Aortic smooth muscle cell (primary cell): Measurements from ENCODE around the gene PSMC3IP. TPM values are rescaled to one million over a fixed set of nuclear protein-coding genes. Genes with fewer than 3 reads are reported as not detected.

Experiments used
- total RNA-seq: library from RNA; depleted of rRNA; stranded (reverse); fragments of >200 nt; gene quantifications from 2 replicates; pipeline ENCODE4 v1.2.3, GENCODE V29; 2014

PSMC3IP gene, protein sequence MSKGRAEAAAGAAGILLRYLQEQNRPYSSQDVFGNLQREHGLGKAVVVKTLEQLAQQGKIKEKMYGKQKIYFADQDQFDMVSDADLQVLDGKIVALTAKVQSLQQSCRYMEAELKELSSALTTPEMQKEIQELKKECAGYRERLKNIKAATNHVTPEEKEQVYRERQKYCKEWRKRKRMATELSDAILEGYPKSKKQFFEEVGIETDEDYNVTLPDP
- 8.9 and 15.7 TPM in 2 replicates for total RNA-seq

DNA sequence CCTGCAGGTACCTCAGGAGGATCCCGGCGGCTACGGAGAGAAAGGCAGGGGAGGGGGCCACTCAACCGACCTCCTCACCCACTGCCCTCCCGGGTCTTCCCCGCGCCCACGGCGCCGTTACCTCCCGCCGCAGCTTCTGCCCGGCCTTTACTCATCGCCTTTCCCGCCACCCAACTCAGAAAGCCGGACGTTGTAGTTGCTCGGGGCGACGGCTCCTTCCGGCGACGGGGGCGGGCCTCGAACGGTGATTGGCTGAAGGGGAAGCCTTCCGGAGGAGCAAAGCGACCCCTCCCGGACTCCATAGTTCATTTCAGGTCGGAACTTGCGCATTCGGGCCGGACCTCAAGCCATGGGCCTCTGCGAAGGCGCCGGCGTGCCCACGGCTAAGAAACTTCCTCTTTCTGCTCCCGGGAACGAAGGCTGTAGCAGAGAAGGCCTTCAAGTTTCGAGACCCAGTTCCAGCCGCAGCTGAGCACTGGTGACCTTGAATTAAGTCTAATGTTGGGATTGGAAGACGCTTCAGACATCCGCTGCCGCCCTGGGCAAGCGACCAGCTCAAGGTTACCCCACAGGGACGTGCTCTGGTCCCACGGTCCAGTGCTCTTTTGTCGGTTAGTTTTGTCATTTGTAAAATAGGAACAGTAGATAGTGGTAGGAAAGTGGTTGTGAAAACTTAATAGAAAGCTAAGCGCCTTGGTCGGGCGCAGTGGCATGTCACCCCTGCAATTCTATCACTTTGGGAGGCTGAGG, at the start of gene PSMC3IP:
PSMC3IP (minus strand) TSS at position 198 of the 750 bp plus-strand sequence; CDS start at position 155, 43 bp downstream.

DNA sequence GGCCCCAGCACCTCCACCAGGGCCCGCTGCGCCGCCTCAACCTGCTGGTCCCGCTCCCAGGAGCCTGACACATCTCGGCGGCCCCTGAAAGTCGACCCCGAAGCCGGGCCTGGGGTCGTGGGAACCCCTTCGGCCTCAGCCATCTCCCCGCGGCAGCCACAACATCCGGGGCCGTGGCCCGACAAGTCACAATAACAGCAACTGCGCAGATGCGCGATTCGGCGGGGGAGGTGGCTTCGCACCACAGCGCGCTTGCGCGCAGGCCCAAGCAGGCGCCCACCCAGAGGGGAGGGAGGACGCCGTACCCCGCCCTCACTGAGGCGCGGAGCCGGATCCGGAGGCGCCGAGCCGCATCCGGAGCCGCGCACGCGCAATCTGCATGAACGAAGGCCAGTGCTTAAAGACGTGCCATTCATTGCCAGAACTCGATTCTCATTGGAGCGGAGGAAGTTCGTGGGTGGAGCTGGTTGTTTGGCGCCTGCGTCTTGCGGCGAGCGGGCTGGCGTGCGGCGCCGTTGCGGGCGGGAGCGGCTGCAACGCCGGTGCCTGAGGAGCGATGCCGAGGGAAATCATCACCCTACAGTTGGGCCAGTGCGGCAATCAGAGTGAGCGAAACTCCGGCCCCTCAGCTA, 31.8 kb upstream of the PSMC3IP start, which contains the start of the genes RETREG3 and TUBG1:
RETREG3 (minus strand) TSS at position 193 of the 632 bp plus-strand sequence; CDS start at position 143, 50 bp downstream.
TUBG1 (plus strand) TSS at position 502 of the 632 bp plus-strand sequence; CDS start at position 557, 55 bp downstream.

DNA sequence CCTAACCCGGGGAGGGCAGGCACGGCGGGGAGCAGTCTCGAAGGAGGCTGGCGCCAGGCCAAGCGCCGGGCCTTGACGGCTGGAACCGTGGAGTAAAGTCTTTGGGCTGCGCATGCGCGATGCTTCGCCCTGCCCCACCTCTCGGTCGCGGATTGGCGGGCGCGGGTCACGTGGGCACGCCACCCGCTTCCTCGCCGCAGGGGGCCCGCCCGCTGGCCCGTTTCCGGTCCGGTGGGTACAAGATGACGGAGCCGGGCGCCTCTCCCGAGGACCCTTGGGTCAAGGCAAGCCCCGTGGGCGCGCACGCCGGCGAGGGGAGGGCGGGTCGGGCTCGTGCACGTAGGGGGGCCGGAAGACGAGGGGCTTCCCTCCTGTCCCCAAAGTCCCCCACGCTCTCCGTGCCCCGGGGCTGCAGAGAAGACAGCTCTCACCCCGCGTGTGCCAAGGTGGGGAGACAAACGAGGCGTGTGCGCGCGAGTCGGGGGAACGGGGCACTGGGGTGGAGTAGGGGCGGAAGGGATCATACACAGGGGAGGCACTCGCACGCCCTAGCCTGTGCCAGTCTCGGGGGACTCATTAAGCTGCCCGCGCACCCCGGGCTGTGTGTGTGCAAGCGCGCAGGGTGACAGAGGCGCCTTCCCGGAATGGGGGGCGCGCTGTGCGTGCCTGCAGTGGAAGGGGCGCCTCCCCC, 10.5 kb downstream of the PSMC3IP start, which contains the start of gene MLX:
MLX (plus strand) TSS at position 218 of the 691 bp plus-strand sequence; CDS start at position 243, 25 bp downstream.

DNA sequence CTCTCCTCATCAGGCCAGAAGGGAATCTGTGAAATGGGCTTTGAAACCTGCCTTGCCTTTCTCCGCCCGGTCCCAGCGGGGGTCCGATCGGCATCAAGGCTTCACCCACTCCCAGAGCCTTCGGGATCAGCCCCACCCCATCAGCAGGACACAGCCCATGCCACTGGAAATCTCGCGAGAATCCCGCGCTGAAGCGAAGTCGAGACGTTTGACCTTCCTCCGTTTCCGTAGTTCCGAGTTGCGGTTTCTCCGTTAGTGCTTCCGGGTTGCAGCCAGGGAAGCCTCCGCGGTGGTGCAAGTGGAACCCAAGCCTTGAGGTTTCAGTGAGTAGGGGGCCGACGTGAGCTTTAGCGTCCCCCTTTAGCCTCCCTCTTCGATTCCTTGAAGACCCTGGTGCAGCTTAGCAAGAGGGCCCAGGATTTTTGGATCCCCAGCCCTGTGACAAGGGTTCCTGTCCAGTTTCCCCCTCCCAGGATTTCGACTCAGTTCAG, 15.6 kb downstream of the PSMC3IP start, which contains the start of gene COASY:
COASY (plus strand) TSS at position 252 of the 491 bp plus-strand sequence. CDS start 475 bp downstream, outside the sequence.

DNA sequence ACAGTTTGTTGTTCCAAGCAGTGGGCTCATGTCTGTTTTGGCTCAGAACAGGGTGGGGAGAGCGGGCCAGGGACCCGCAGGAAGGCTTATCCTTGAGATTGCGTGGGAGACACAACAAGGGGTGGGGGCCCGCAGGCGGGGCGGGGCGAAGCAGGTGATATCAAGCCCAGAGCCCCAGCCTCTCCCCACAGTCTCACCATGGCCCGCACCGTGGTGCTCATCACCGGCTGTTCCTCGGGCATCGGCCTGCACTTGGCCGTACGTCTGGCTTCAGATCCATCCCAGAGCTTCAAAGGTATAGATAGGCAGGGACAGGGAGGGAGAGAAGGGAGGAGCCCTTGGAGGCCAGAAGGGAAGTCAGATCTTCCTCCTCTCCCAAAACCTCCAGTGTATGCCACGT, 24.8 kb downstream of the PSMC3IP start, which contains the start of gene HSD17B1:
HSD17B1 (plus strand) TSS at position 188 of the 400 bp plus-strand sequence; CDS start at position 199, 11 bp downstream.

DNA sequence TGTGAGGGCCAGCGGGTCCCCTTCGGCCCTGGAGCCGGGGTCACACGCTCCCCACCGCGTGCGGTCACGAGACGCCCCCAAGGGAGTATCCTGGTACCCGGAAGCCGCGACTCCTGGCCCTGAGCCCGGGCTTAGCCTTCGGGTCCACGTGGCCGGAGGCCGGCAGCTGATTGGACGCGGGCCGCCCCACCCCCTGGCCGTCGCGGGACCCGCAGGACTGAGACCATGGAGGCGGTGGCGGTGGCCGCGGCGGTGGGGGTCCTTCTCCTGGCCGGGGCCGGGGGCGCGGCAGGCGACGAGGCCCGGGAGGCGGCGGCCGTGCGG, 41.5 kb downstream of the PSMC3IP start, which contains the start of gene NAGLU:
NAGLU (plus strand) TSS at position 194 of the 324 bp plus-strand sequence; CDS start at position 226, 32 bp downstream.

Other genes starting within 250 kb of the PSMC3IP start
- 104 and 126 TPM in 2 replicates for gene STAT3, start 189.3 kb downstream of the PSMC3IP start, total RNA-seq
- 646 and 690 TPM in 2 replicates for gene CAVIN1, start 154.5 kb downstream of the PSMC3IP start, total RNA-seq
- gene ATP6V0A1, start 118.9 kb downstream of the PSMC3IP start, total RNA-seq = 79.3 and 90.8 TPM in 2 replicates
- gene NAGLU, start 41.5 kb downstream of the PSMC3IP start, total RNA-seq = 44.9 and 46.9 TPM in 2 replicates
- 1.2 and 1.8 TPM in 2 replicates for gene HSD17B1, start 24.8 kb downstream of the PSMC3IP start, total RNA-seq
- gene COASY, start 15.6 kb downstream of the PSMC3IP start, total RNA-seq = 7.9 and 12.0 TPM in 2 replicates
- 34.8 and 42.1 TPM in 2 replicates for gene MLX, start 10.6 kb downstream of the PSMC3IP start, total RNA-seq
- gene RETREG3, start 31.6 kb upstream of the PSMC3IP start, total RNA-seq = 50.7 and 55.1 TPM in 2 replicates
- 22.1 and 26.7 TPM in 2 replicates for gene TUBG1, start 32.0 kb upstream of the PSMC3IP start, total RNA-seq
- 6.5 and 9.3 TPM in 2 replicates for gene TUBG2, start 81.6 kb upstream of the PSMC3IP start, total RNA-seq
- gene PLEKHH3, start 99.3 kb upstream of the PSMC3IP start, total RNA-seq = 13.3 and 17.8 TPM in 2 replicates
- gene CCR10, start 104.1 kb upstream of the PSMC3IP start, total RNA-seq = 2.1 and 2.8 TPM in 2 replicates
- 25.1 and 38.4 TPM in 2 replicates for gene CNTNAP1, start 104.8 kb upstream of the PSMC3IP start, total RNA-seq
- 14.9 and 15.6 TPM in 2 replicates for gene EZH1, start 167.3 kb upstream of the PSMC3IP start, total RNA-seq
- 0.19 and 0.26 TPM in 2 replicates for gene RAMP2, start 183.5 kb upstream of the PSMC3IP start, total RNA-seq
- 57.4 and 57.7 TPM in 2 replicates for gene VPS25, start 195.7 kb upstream of the PSMC3IP start, total RNA-seq
- gene WNK4, start 202.9 kb upstream of the PSMC3IP start, total RNA-seq = 0.06 TPM in 1 of 2 replicates, not detected in the other
- 69.2 and 82.2 TPM in 2 replicates for gene COA3, start 221.0 kb upstream of the PSMC3IP start, total RNA-seq
- 0.12 and 0.13 TPM in 2 replicates for gene CNTD1, start 221.1 kb upstream of the PSMC3IP start, total RNA-seq
- gene BECN1, start 246.6 kb upstream of the PSMC3IP start, total RNA-seq = 159 and 176 TPM in 2 replicates